HG02884 (cell line): Measurements from ENCODE around the gene RAD51B.
"Not testable (repeated sequence)": the region's sequence is repeated elsewhere in the genome, so short reads cannot be mapped to it uniquely, and the experiment has no call there.

ENCODE experiments used
- ATAC-seq: cut with Tn5 transposase; IDR thresholded peaks from one replicate; pipeline ENCODE4 v1.9.1; 2021; ENCODE audit warnings: mild to moderate bottlenecking, moderate library complexity; ENCODE audit not compliant: unreplicated experiment

RAD51B gene

GRCh38 chr14:67977434-67978034, 158.0 kb downstream of the RAD51B start:
- no peak for ATAC-seq

DNA sequence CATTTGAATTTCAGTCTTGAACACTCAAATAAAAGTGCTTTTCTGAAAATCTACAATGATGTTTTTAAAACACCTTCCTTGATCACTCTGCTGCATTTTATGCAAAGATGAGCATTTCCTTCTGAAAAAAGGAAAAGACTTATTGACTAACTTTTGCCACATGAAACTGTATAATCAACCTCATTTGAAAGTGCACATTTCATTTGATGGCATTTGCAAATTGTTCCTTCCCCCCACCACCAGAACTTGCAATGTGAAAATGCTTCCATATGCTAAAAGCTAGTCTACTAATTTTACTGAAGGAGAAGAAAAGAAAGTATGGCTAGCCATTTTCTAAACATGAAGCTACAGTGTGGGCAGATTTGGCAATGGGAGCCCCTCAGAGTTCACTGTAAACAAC, 159.2 kb downstream of the RAD51B start:
- no peak for ATAC-seq

- ATAC-seq: no peak
These were observed 163.4 kb downstream of the RAD51B start for GRCh38 chr14:67982711-67983608.

DNA sequence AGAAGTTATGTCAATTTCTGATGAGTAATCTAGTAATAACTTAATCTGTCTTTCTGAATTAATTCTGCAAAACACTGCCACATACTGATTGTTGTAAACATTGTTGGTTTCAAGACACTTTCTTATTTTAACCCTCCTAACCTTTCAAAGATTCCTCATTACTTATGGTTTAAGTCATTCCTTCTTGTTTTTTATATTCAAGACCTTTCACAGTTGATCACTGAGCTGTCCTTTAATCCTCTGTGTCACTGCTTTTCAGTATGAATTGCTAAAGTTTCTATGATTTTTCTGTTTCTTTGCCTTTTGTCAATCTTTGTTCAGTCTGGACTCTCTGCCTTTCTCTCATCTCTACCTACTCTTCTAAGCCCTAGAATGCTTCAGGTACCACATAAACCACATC, 164.7 kb downstream of the RAD51B start:
- ATAC-seq: no peak

DNA sequence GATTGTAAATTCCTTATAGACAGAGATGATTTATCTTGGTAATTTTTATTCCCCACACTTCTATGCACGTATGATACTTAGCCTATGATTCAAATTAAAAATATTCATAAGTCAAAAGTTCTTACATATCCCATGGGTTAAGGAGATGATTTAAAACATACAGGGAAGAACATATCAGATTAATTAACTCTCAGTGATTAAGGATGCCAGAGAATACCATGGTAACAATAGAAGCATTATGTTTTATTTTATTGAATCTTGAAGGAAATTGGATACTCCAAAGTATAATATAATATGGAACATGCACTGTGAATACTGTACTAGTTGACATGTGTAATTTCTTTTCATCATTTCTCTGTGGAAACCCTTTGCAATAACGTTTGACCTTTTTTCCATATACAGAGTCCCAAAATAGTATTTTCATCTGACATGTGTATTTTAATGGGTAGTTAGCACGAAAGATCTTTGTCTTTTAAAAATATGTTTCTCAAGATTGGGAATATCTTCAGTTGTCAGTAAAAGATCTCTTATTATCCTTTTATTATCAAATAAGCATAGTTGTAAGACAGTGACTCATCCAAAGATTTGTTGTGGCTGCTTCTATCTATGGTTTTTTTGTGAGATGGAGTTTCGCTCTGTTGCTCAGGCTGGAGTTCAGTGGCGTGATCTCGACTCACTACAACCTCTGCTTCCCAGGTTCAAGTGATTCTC, 166.7 kb downstream of the RAD51B start:
- no peak for ATAC-seq

GRCh38 chr14:67987606-67988005, 168.0 kb downstream of the RAD51B start:
- no peak for ATAC-seq

GRCh38 chr14:67988210-67988609, 168.6 kb downstream of the RAD51B start:
- ATAC-seq: not testable (repeated sequence)

GRCh38 chr14:67990576-67990975, 171.0 kb downstream of the RAD51B start:
- no peak for ATAC-seq

GRCh38 chr14:67994531-67994930, 175.0 kb downstream of the RAD51B start:
- ATAC-seq: no peak

- no peak for ATAC-seq
These were observed 176.7 kb downstream of the RAD51B start for GRCh38 chr14:67996235-67996634.

GRCh38 chr14:67998834-67999233, 179.3 kb downstream of the RAD51B start:
- no peak for ATAC-seq

GRCh38 chr14:67999290-67999689, 179.7 kb downstream of the RAD51B start:
- ATAC-seq: no peak

DNA sequence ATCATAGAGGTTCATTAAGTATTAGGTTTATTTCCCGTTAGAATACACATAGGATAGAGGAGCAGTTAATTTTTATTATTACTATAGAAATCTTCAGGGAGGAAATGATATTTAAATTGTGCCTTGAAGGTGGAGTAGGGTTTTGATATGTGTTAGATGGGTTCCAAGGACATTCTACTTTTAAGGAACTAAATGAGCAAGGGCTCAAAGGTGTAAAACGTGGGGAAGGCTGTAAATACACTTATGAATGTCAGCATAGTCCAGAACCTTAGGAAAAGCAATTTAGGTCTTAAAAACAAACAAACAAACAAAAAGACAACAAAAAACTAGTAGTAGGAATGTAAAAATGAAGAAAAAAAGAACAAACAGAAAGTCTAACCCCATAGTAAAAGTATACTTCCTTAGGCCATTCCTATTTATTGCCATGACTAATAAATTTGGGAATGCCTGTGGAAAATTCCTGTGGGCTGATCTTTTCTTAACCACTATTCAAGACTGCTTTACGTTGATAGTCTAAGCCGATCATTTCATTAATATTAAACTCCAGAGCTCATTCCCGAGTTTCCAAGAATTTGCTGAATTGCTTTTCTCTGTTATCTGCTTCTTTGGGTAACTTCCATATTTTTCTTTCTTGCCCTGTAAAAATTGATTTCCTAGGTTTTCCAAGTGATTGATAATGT, 180.3 kb downstream of the RAD51B start:
- ATAC-seq: no peak

DNA sequence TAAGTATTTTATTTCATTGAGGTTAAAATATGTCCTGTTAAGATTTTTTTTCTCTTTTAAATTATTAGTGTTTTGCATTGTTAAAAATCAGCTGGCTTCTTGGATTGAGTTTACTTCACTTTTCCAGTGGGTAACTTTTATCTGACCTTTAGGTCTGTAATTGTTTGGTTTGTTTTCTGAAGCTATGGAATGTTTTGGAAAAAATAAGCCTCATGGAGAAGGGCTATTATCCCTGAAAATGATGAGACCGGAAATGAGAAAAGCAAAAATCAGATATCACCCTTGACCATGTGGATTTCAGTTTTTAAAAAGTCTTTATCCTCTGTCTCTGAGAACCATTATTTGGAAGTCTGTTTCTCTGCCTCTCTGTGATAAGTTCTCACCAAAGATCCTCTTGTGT, 180.9 kb downstream of the RAD51B start:
- no peak for ATAC-seq

GRCh38 chr14:68008491-68008890, 188.9 kb downstream of the RAD51B start:
- no peak for ATAC-seq

GRCh38 chr14:68011406-68012028, 191.9 kb downstream of the RAD51B start:
- ATAC-seq: no peak

DNA sequence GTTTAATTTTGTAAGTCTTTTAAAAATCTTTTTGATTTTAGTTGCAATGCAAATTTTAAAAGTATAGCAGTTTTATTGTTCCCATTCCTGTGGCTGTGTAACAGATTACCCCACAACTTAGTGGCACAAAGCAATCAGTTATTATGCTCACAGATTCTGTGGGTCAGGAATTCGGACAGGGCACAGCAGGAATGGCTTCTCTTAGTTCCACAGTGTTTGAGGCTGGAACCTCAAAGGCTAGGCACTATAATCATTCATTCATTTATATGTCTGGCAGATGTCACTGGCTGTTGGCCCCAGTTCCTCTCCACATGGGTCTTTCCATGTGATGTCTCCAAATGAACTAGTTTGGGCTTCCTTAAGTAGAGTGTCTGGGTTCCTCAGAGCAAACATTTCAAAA, 193.3 kb downstream of the RAD51B start:
- no peak for ATAC-seq

GRCh38 chr14:68013326-68013725, 193.7 kb downstream of the RAD51B start:
- no peak for ATAC-seq

GRCh38 chr14:68014771-68015170, 195.2 kb downstream of the RAD51B start:
- no peak for ATAC-seq

- no peak for ATAC-seq
These were observed 196.0 kb downstream of the RAD51B start for GRCh38 chr14:68015356-68016254.
